Measurements from ENCODE around the gene CAVIN4. TPM values are rescaled to one million over a fixed set of nuclear protein-coding genes. Genes with fewer than 3 reads are reported as not detected.

The CAVIN4 gene
- polyA plus RNA-seq, 1 donor from 2014 or later = 15.3 TPM

- Histone ChIP-seq H3K9ac (ENCODE audit: low read length) (no peak overlapping the region), H3K27me3 (ENCODE audit: insufficient read depth, low read depth, low read length) (no peaks in the 10 kb centered on the region), H3F3A (ENCODE audit: insufficient read depth, low read length, poor library complexity, severe bottlenecking) (no peaks in the 10 kb centered on the region), H3K36me3 (ENCODE audit: insufficient read depth, low read length) (no peaks in the 10 kb centered on the region), H3K9me3 (ENCODE audit: low read length) (no peaks in the 10 kb centered on the region), H3K79me2 (replicated peaks; ENCODE audit: insufficient read depth, low read length) (no peaks in the 10 kb centered on the region), H3K4me2 (ENCODE audit: low read length) (no peak overlapping the region), H3K9me2 (ENCODE audit: insufficient read depth, low read length) (no peaks in the 10 kb centered on the region), H3K27ac (ENCODE audit: low read length) (no peak overlapping the region), H3K4me3 (ENCODE audit: low read length) (no peak overlapping the region), H4K20me1 (ENCODE audit: insufficient read depth) (peaks cover 5% of the 10 kb centered on the region), H2AFZ (ENCODE audit: low read depth, low read length) (no peak overlapping the region)
- TF ChIP-seq SMC3 (conservative IDR thresholded peaks at IDR 0.05; ENCODE audit: poor library complexity) (no peak), TAF1 (IDR thresholded peaks at IDR 0.05; ENCODE audit: low read depth) (no peak), MXI1 (conservative IDR thresholded peaks at IDR 0.05; ENCODE audit: poor library complexity, severe bottlenecking) (no peak), POLR2AphosphoS5 (IDR thresholded peaks at IDR 0.05) (no peak), REST (IDR thresholded peaks at IDR 0.05; ENCODE audit: borderline replicate concordance) (no peak), CTCF (IDR thresholded peaks at IDR 0.05; ENCODE audit: poor library complexity, severe bottlenecking) (no peak), RAD21 (conservative IDR thresholded peaks at IDR 0.05) (no peak), EP300 (conservative IDR thresholded peaks at IDR 0.05; ENCODE audit: poor library complexity, severe bottlenecking) (no peak), EZH2 (IDR thresholded peaks at IDR 0.05; ENCODE audit: borderline replicate concordance, insufficient read depth, low read length, poor library complexity, severe bottlenecking) (no peak)
Observed at GRCh38 chr9:100586093-100586492, 8.2 kb downstream of the CAVIN4 start.

- TF ChIP-seq POLR2AphosphoS5 (IDR thresholded peaks at IDR 0.05) = no peak
- TF ChIP-seq EZH2 (IDR thresholded peaks at IDR 0.05; ENCODE audit: borderline replicate concordance, insufficient read depth, low read length, poor library complexity, severe bottlenecking) = no peak
- TF ChIP-seq EP300 (conservative IDR thresholded peaks at IDR 0.05; ENCODE audit: poor library complexity, severe bottlenecking) = no peak
- TF ChIP-seq CTCF (IDR thresholded peaks at IDR 0.05; ENCODE audit: poor library complexity, severe bottlenecking) = no peak
- no peak for TF ChIP-seq TAF1 (IDR thresholded peaks at IDR 0.05; ENCODE audit: low read depth)
- Histone ChIP-seq H3K4me3 (ENCODE audit: low read length) (no peak overlapping the region), H3K9ac (ENCODE audit: low read length) (no peak overlapping the region), H3K4me2 (ENCODE audit: low read length) (no peak overlapping the region), H3K27ac (ENCODE audit: low read length) (no peak overlapping the region), H2AFZ (ENCODE audit: low read depth, low read length) (no peak overlapping the region), H3F3A (ENCODE audit: insufficient read depth, low read length, poor library complexity, severe bottlenecking) (no peaks in the 10 kb centered on the region), H3K9me2 (ENCODE audit: insufficient read depth, low read length) (no peaks in the 10 kb centered on the region), H4K20me1 (ENCODE audit: insufficient read depth) (peaks cover 5% of the 10 kb centered on the region), H3K9me3 (ENCODE audit: low read length) (no peaks in the 10 kb centered on the region), H3K79me2 (replicated peaks; ENCODE audit: insufficient read depth, low read length) (no peaks in the 10 kb centered on the region), H3K27me3 (ENCODE audit: insufficient read depth, low read depth, low read length) (no peaks in the 10 kb centered on the region), H3K36me3 (ENCODE audit: insufficient read depth, low read length) (no peaks in the 10 kb centered on the region)
Observed at GRCh38 chr9:100587375-100587774, 9.5 kb downstream of the CAVIN4 start.

Data from neural cell (in vitro differentiated cells).